GM12892 (cell line): ENCODE results near the gene DNAH11.
"Not testable (repeated sequence)": the region's sequence is repeated elsewhere in the genome, so short reads cannot be mapped to it uniquely, and the experiment has no call there.

Experiments
- POLR2A ChIP-seq: IDR thresholded peaks from 2 replicates; pipeline ENCODE4 v1.6.1; 2011; ENCODE audit warnings: low read depth, low read length, control low read depth
- POLR2AphosphoS5 ChIP-seq: IDR thresholded peaks from 2 replicates; pipeline ENCODE4 v1.6.1; 2011; ENCODE audit warnings: low read depth, low read length, control low read depth
- TAF1 ChIP-seq: IDR thresholded peaks from 2 replicates; pipeline ENCODE4 v1.6.1; 2011; ENCODE audit warnings: low read depth, mild to moderate bottlenecking, control low read depth, low read length, borderline replicate concordance

DNA sequence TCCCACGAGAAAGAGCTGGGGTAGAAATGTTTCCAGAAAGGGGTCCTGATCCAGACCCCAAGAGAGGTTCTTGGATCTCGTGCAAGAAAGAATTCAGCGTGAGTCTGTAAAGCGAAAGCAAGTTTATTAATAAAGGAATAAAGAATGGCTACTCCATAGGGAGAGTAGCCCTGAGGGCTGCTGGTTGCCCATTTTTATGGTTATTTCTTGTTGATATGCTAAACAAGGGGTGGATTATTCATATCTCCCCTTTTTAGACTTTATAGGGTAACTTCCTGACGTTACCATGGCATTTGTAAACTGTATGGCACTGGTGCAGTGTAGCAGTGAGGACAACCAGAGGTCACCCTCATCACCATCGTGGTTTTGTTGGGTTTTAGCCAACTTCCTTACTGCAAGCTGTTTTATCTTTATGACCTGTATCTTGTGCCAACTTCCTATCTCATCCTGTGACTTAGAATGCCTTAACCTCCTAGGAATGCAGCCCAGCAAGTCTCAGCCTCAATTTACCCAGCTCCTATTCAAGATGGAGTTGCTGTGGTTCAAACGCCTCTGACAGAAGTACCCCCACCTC is 322.9 kb downstream of the DNAH11 start:
- TF ChIP-seq POLR2AphosphoS5, POLR2A, TAF1: not testable (repeated sequence)
